DOHH2 (cell line): ENCODE measurements around the gene CCNI2.
"Not testable (repeated sequence)": the region's sequence is repeated elsewhere in the genome, so short reads cannot be mapped to it uniquely, and the experiment has no call there.

ENCODE experiments used
- H3F3A ChIP-seq: fragments of 200-600 bp; sonication (generic), shearing (Covaris generic); 2 replicates; pipeline ENCODE4 v1.6.0; 2016; ENCODE audit warnings: antibody characterized with exemption, mild to moderate bottlenecking; ENCODE audit not compliant: control insufficient read depth, insufficient read depth
- H3K27ac ChIP-seq: fragments of 200-600 bp; sonication (generic); 2 replicates; pipeline ENCODE4 v1.5.1; 2014; ENCODE audit warnings: low read depth, mild to moderate bottlenecking, low read length, moderate library complexity
- H3K27me3 ChIP-seq: fragments of 200-600 bp; sonication (generic); 2 replicates; pipeline ENCODE4 v1.6.1; 2014; ENCODE audit warnings: mild to moderate bottlenecking, low read length, mixed read lengths; ENCODE audit not compliant: control insufficient read depth
- H3K36me3 ChIP-seq: fragments of 200-600 bp; sonication (generic); 2 replicates; pipeline ENCODE4 v1.6.1; 2014; ENCODE audit warnings: mild to moderate bottlenecking, low read length, moderate library complexity, mixed read lengths; ENCODE audit not compliant: control insufficient read depth
- H3K4me1 ChIP-seq: fragments of 200-600 bp; sonication (generic); 2 replicates; pipeline ENCODE4 v1.6.1; 2014; ENCODE audit warnings: mild to moderate bottlenecking, low read length, mixed read lengths; ENCODE audit not compliant: control insufficient read depth
- H3K4me2 ChIP-seq: fragments of 200-600 bp; sonication (generic); 2 replicates; pipeline ENCODE4 v1.6.0; 2014; ENCODE audit warnings: mild to moderate bottlenecking, low read length, moderate library complexity
- H3K4me3 ChIP-seq: fragments of 200-600 bp; sonication (generic); 2 replicates; pipeline ENCODE4 v1.5.1; 2014; ENCODE audit warnings: mild to moderate bottlenecking, low read length, mixed read lengths
- H3K79me2 ChIP-seq: fragments of 200-600 bp; sonication (generic); 2 replicates; pipeline ENCODE4 v1.6.1; 2014; ENCODE audit warnings: mild to moderate bottlenecking, low read length, mixed read lengths; ENCODE audit not compliant: control insufficient read depth
- H3K9me2 ChIP-seq: fragments of 200-600 bp; sonication (generic); replicated peaks from 2 replicates; pipeline ENCODE4 v1.6.1; 2014; ENCODE audit warnings: mild to moderate bottlenecking, low read length, mixed read lengths; ENCODE audit not compliant: control insufficient read depth
- H3K9me3 ChIP-seq: fragments of 200-600 bp; sonication (generic); 2 replicates; pipeline ENCODE4 v1.6.1; 2014; ENCODE audit warnings: antibody characterized with exemption, low read length, mixed read lengths; ENCODE audit not compliant: control insufficient read depth, insufficient read depth
- H4K20me1 ChIP-seq: fragments of 200-600 bp; sonication (generic); 2 replicates; pipeline ENCODE4 v1.6.0; 2014; ENCODE audit warnings: low read depth, mild to moderate bottlenecking, antibody characterized with exemption, low read length, moderate library complexity; ENCODE audit not compliant: control insufficient read depth, insufficient read depth
- CTCF ChIP-seq: fragments of 200-600 bp; sonication (generic); IDR thresholded peaks from one replicate; pipeline ENCODE4 v1.5.1; 2014; ENCODE audit warnings: antibody characterized with exemption, mild to moderate bottlenecking, low read depth, low read length; ENCODE audit not compliant: poor library complexity, severe bottlenecking
- EZH2phosphoT487 ChIP-seq: fragments of 200-600 bp; sonication (generic); IDR thresholded peaks from 2 replicates; pipeline ENCODE4 v1.6.1; 2017; ENCODE audit warnings: borderline replicate concordance, mild to moderate bottlenecking, antibody characterized with exemption, low read length, moderate library complexity, mixed read lengths

Gene CCNI2

GRCh38 chr5:132802044-132802684 is 54.9 kb downstream of the CCNI2 start:
- Histone ChIP-seq H3K79me2 (no peaks in the 10 kb centered on the region), H3K9me2 (no peaks in the 10 kb centered on the region), H3F3A (no peaks in the 10 kb centered on the region), H3K4me3 (no peak overlapping the region), H3K36me3 (no peaks in the 10 kb centered on the region), H3K4me2 (no peak overlapping the region), H3K4me1 (no peaks in the 10 kb centered on the region), H4K20me1 (no peaks in the 10 kb centered on the region), H3K27me3 (peaks cover 21% of the 10 kb centered on the region), H3K9me3 (no peaks in the 10 kb centered on the region), H3K27ac (no peak overlapping the region)
- peak; percentile 9 for TF ChIP-seq CTCF
- TF ChIP-seq EZH2phosphoT487: no peak

- peaks cover 23% of the 10 kb centered on the region for H3K27me3 ChIP-seq
- not testable (repeated sequence) for H3K79me2 ChIP-seq, H3K4me3 ChIP-seq, H3K9me2 ChIP-seq, H3K27ac ChIP-seq, H3K9me3 ChIP-seq, H3K4me2 ChIP-seq, H4K20me1 ChIP-seq, H3K4me1 ChIP-seq, H3K36me3 ChIP-seq, H3F3A ChIP-seq
Measured at GRCh38 chr5:132802685-132803066, 55.5 kb downstream of the CCNI2 start.
